Aortic smooth muscle cell (primary cell): ENCODE measurements around the gene TAF4B. TPM values are rescaled to one million over a fixed set of nuclear protein-coding genes. Genes with fewer than 3 reads are reported as not detected.

Source experiments
- total RNA-seq: library from RNA; depleted of rRNA; stranded (reverse); fragments of >200 nt; gene quantifications from 2 replicates; pipeline ENCODE4 v1.2.3, GENCODE V29; 2014

TAF4B gene
- 1.2 and 2.5 TPM in 2 replicates for total RNA-seq

DNA sequence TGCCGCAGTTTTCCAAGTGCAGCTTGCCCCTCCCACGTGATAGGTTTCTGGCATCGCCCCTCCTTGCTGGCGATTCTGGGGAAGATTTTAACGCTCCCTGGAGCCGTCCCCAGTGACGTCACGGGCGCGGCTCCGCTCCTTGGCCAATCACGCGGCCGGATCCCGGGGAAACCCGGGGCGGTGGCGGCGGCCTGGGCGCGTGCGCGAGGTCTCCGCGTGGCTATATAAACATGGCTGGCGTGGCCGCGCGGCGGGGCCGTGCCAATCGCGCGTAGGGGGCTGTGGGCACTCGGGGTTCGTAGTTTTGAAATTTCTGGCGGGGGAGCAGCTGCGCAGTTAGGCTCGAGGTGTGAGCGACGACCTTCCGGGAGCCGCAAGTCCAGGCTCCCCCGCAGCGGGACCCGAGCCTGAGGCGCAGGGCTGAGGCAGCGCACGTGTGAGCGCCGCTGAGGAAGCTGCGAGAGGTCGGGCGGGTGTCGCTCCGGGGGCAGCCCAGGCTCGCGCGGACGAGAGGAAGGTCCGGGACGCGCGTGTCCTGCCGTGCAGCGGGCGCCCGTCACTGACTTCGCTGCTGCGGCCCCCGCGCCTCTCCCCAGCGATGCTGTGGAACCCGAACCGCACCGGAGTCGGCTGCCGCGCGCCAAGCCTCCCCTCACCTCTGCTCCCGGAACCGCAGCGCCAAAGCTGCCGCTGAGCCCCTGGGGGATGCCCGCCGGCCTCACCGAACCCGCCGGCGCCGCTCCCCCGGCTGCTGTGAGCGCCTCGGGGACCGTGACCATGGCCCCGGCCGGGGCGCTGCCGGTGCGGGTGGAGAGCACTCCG is at the start of gene TAF4B:
Gene TAF4B, plus strand, starts transcription at position 217 of the 822 bp plus-strand sequence. Its CDS starts 489 bp downstream, at position 706.

Other genes with a start within 250 kb of the TAF4B start
- 99.3 and 103 TPM in 2 replicates for gene SS18, start 135.8 kb upstream of the TAF4B start, total RNA-seq
- gene PSMA8, start 92.6 kb upstream of the TAF4B start, total RNA-seq = not detected in 2 replicates